Effector CD8-positive, alpha-beta T cell (primary cell): ENCODE results near the gene IQCE.
"Not testable (repeated sequence)": the region's sequence is repeated elsewhere in the genome, so short reads cannot be mapped to it uniquely, and the experiment has no call there.

Experiments used
- DNase-seq: peaks from one replicate; lab custom pipeline; 2025; lab: John Stamatoyannopoulos, UW

Gene IQCE

DNA sequence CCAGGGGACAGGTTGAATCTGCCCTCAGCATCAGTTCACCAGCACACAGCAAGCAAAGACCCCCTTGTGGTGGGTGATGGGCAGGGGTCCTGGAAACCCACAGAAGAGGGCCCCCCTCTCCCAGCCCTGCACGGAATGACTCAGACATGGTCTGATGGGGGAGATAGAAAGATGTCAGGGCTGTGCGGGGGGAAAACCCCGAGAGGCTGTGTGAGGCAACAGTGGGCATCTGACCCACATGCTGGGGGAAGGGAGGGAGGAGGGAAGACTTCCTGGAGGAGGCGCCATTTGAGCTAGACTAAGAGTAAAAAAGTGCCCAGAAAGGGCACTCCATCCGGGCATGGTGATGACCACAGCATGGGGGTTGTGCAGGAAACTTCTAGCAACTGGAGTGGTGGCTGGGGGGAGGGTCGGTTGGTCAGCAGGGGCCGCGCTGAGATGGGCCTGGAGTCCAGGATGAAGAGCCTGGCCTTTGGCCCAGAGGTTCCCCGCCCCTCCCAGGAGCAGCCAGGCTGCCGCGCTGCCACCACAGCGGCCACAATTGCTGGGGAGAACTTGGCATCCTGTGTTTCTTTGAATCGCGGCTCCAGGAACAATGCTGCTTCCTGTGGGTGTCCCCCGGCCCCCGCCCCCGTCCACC lies 36.7 kb upstream of the IQCE start:
- peak; percentile 45 for DNase-seq

- DNase-seq: no peak
Observed at GRCh38 chr7:2522780-2523433, 35.9 kb upstream of the IQCE start.

- DNase-seq: no peak
Observed at GRCh38 chr7:2523461-2523936, 35.3 kb upstream of the IQCE start.

DNA sequence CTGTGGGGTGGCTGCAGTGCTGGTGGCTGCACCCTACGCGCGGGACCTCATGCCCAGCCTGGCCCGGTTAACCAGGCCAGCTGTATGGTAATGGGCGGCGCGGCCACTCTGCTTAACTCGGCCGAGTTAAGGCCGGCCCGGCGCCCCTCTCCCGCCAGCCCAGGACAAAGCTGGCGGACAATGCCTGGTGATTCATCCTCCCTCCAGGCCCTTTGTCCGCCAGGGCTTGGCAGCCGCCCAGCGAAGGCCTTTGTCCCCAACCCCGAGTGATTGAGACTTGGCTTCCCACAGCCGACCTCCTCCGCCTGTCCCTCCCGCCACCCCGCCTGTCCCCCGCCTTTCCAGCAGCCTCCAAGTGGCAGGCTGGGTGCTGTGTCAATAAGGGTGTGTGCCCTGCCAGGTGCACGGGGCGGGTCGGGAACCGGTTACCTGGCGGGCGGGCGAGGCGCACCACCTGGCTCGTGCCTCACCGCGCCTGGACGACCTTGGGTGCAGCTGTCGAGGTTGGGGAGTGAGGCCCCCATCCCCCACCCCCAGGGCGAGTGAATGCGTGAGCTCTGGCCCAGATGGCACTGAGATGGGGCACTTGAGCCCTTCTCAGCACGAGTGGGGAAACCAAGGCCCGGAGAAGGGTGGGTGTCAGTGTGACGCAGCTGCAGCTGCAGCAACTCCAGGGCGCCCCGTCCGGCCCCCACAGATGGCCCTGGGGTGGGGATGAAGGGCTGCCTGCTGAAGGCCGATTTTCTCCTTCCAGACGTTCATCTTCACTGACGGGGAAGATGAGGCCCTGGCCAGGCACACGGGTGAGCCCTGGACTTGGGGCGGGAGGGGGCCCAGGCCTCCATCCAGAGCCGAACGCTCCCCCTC lies 34.6 kb upstream of the IQCE start:
- no peak for DNase-seq

DNA sequence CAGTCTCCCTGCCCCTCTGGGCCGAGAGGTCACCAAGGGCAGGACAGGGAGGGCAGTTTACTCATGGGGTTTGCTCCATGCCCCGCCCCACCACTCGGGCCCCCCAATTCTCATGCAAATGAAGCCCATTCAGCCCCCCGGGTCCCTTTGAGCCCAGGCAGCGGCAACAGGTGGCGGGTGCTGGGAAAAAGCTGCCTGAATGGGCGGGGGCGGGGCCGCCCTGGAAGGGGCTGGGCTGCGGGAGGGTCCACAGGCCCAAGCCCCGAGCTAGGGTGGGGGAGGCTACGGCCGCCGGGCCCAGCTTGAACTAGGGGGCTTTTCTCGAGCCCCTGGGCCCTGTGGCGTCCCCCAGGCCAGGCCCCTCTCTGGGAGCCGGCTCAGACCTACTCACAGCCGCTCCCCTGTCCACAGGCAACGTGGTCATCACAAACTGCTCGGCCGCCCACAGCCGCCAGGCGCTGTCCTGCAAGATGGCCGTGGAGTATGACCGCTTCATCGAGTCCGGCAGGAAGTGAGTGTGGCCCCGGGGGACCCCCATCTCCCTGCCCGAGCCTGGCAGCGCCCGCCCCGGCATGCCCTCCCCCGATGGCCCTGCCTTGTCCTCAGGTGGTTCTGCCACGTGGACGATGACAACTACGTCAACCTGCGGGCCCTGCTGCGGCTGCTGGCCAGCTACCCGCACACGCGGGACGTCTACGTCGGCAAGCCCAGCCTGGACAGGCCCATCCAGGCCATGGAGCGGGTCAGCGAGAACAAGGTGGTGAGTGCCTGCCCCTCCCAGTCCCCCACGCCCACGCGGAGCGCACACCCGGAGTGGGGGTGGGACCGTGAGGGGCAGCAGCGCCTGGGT lies 33.7 kb upstream of the IQCE start:
- no peak for DNase-seq

DNA sequence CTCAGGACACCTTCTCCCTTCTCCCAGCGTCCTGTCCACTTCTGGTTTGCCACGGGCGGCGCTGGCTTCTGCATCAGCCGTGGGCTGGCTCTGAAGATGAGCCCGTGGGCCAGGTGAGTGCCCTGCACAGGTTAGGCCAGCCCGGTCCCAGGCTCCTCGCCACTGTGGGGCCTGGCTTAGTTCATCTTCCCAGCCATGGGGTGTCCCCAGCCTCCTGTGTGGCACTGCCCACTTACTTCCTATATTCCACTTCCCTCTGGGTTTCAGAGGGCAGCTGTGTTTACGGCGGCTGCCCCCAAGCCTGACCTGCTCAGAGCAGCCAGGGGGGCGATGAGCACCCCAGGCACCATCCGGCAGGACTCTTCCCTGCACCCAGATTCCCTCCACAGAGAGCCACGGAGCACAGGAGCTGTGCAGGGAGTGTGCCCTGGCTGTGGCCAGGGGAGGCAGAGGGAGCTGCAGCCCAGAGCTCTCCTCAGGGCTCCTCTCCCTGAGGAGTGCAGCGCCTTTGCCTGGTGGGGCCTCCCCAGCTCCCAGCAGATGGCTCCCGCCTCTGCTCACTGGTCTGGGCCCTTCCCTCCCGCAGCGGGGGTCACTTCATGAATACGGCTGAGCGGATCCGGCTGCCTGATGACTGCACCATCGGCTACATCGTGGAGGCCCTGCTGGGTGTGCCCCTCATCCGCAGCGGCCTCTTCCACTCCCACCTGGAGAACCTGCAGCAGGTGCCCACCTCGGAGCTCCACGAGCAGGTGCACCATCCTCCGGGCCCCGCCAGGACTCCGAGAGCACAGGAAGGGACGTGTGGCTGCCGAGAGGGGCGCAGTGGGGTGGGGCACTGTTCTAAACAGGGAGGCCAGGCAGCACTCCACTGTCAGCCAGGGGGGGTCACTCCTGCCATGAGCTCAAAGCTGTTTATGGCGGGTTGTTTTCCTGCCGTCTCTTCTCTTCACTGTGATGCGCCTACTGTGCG lies 32.8 kb upstream of the IQCE start:
- DNase-seq: no peak

DNA sequence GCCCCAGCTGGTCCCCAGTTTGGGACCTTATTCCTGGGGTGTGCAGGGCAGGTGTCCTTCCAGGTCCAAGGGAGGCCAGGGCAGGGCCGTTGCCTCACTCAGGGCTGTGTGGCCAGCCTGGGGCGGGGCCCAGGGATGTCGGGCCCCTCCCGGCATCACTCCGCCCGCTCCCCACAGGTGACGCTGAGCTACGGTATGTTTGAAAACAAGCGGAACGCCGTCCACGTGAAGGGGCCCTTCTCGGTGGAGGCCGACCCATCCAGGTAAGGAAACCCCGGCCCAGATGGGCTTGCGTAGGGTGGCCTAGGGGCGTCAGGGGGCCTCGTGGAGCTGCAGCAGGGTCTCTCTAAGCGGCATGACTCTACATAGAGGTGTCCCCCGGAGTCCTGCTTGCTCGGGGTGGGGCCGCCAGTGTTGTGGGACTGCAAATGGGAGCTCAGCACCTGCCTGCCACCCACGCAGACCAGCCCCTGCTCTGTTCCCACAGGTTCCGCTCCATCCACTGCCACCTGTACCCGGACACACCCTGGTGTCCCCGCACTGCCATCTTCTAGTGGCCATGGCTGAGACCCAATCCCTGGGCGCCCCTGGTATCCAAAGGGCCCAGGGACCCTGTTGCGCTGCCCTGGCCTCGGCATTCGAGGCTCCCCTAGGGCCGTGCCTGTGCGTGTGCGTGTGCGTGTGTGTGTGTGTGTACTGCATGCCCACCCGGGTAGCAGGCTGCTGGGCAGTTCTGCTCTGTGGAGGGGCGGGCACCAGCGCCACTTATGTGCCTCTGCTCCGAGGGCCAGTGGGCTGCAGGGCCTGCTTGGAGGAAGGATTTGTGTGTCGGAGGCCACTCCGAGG lies 31.9 kb upstream of the IQCE start:
- DNase-seq: no peak

- DNase-seq: peak; percentile 29
Observed at GRCh38 chr7:2527505-2528467, 31.0 kb upstream of the IQCE start.

DNA sequence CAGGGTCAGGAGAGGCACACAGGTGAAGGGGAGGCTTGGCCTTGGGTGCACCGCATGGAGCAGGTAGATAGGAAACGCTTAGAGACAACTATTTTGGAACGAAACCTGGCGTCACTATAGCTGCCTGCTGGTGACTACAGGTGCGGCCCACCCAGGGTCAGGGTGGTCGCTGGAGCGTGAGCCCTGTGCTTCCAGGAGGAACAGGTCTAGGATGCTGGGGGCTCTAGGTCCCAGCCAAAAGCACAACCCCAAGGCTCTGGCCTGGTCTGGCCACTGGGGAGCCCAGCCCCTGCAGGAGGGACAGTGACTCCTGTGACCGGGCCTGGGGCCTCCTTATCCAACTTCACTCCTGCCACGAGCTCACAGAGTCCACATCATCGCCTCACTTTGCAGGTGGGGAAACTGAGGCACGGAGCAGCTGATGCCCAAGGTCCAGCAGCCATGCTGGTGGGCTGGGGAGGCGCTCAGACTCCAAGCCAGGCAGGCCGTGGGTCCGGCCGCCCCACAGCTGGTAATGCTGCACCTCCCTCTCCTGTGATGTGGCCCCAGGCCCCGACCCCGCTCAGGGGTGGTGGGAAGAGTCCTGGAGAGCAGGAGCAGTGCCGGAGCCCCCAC lies 30.2 kb upstream of the IQCE start:
- DNase-seq: no peak

GRCh38 chr7:2529161-2530070 lies 29.4 kb upstream of the IQCE start:
- DNase-seq: peak; percentile 46

GRCh38 chr7:2530071-2530987 lies 28.4 kb upstream of the IQCE start:
- DNase-seq: peak; percentile 66

- not testable (repeated sequence) for DNase-seq
Observed at GRCh38 chr7:2530994-2531795, 27.6 kb upstream of the IQCE start.

GRCh38 chr7:2531796-2532110 lies 27.0 kb upstream of the IQCE start:
- DNase-seq: not testable (repeated sequence)

- DNase-seq: not testable (repeated sequence)
Observed at GRCh38 chr7:2532199-2532772, 26.5 kb upstream of the IQCE start.

DNA sequence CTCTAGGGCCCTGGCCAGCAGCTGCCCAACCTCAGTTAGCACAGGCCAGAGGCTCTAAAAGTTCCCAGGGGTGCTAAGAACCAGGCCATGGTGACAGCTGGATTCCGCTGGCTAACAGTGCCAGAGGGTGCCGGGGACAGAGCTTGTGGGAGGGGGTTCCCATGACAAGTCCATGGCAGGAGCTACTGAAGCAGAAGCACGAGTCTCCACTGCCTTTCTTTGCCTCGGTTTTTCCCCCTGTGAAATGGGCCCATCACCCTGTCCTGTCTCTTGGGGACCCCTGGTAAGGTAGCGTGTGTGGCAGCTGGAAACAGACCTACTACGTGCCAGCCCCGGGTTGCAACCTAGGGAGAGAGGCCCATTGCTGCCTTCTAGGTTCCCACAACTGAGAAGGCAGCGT lies 26.0 kb upstream of the IQCE start:
- DNase-seq: not testable (repeated sequence)
